Dermis microvascular lymphatic vessel endothelial cell (primary cell): ENCODE data around the gene NEK11. TPM values are rescaled to one million over a fixed set of nuclear protein-coding genes. Genes with fewer than 3 reads are reported as not detected.

Experiments
- DNase-seq, 2 donors: peaks; one replicate each; pipeline versions ENCODE4 v3.0.0 to v3.0.0-alpha.2; 2010; ENCODE audit warnings: low read depth in 2 of 2
- total RNA-seq: library from RNA; depleted of rRNA; stranded (reverse); fragments of >200 nt; gene quantifications from 2 replicates; pipeline ENCODE4 v1.2.1, GENCODE V29; 2014

Gene NEK11
- total RNA-seq, 1 donor from 2014 or later: 1.7 TPM

GRCh38 chr3:131397889-131398288 is 371.2 kb downstream of the NEK11 start:
- DNase-seq: no peak

Other genes starting within 250 kb of the NEK11 start
- gene ATP2C1, start 132.8 kb upstream of the NEK11 start, total RNA-seq: 62.8 and 79.8 TPM in 2 replicates
- 4.2 and 4.8 TPM in 2 replicates for gene ASTE1, start 52 bp upstream of the NEK11 start, total RNA-seq